ENCODE results near the gene ACYP2.
"Not testable (repeated sequence)": the region's sequence is repeated elsewhere in the genome, so short reads cannot be mapped to it uniquely, and the experiment has no call there.

The ACYP2 gene

GRCh38 chr2:54260241-54260595, 144.8 kb downstream of the ACYP2 start:
- in situ Hi-C loops (cut with MboI; ENCODE audit: low sequenced_read_pairs), result no loop called here

- in situ Hi-C loops (cut with MboI; ENCODE audit: low sequenced_read_pairs), result no loop called here
Measured at GRCh38 chr2:54261537-54261936, 146.1 kb downstream of the ACYP2 start.

- in situ Hi-C loops (cut with MboI; ENCODE audit: low sequenced_read_pairs), result no loop called here
Measured at GRCh38 chr2:54262015-54262765, 146.8 kb downstream of the ACYP2 start.

GRCh38 chr2:54265081-54265480, 149.7 kb downstream of the ACYP2 start:
- in situ Hi-C loops (cut with MboI; ENCODE audit: low sequenced_read_pairs), result not testable (repeated sequence)

DNA sequence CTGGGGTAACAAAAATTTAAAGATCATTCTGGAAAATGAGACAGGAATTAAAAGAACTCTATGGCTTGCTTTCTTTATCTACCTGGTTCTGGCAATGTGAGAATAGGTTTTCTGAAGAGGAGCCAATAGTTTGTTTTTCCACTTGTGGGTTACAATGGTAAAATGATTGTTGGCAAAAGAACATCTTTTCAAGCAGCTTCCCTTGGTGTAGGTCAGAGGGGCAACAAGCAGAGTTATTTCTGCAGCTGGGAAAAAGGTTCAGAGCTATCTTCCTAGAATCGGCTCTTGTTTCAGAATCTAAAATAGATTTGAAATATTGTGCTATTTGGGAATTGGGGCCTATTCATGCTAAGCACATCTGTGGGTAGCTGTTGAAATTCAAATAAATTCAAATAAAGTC, 152.2 kb downstream of the ACYP2 start:
- in situ Hi-C loops (cut with MboI; ENCODE audit: low sequenced_read_pairs), result no loop called here

- in situ Hi-C loops (cut with MboI; ENCODE audit: low sequenced_read_pairs), result no loop called here
Measured at GRCh38 chr2:54271189-54271588, 155.8 kb downstream of the ACYP2 start.

- in situ Hi-C loops (cut with MboI; ENCODE audit: low sequenced_read_pairs), result no loop called here
Measured at GRCh38 chr2:54271843-54272627, 156.6 kb downstream of the ACYP2 start.

- in situ Hi-C loops (cut with MboI; ENCODE audit: low sequenced_read_pairs), result no loop called here
Measured at GRCh38 chr2:54274781-54275242, 159.4 kb downstream of the ACYP2 start.

DNA sequence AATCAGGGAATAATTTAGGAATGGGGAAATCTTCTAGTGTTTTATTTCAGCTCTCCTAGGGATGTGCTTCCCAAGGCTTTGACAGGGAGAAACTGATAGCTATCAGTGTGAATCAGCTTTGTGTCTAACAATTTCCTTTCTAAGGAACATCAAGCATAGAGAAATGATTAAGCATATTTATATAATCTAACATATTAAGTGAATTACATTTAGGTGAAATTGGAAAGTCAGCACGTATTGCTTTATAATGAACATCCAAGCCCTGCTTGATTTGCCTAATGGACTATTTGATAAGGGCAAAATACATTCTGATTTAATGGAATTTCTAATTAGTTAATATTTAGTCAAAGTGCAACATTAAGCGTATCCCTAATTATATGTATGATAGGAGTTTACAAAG, 160.1 kb downstream of the ACYP2 start:
- in situ Hi-C loops (cut with MboI; ENCODE audit: low sequenced_read_pairs), result no loop called here

DNA sequence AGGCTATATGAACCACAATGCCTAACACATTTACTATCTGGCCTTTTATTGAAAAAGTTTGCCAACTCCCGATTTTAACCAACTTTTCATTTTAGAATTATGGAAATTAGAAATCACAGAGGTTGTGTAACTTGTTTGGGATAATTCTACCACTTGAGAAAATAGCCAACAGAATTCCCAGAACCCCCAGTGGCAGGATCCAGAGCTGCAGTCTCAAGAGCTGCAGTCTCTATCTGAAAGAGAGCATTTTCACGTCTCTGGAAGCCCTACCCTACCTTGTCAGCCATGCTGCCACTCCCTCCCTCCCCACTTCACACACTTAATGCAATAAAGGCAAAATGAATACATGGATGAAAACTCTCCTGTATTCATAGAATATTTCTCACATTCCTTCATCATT, 164.0 kb downstream of the ACYP2 start:
- in situ Hi-C loops (cut with MboI; ENCODE audit: low sequenced_read_pairs), result no loop called here

- in situ Hi-C loops (cut with MboI; ENCODE audit: low sequenced_read_pairs), result no loop called here
Measured at GRCh38 chr2:54284826-54285225, 169.4 kb downstream of the ACYP2 start.

DNA sequence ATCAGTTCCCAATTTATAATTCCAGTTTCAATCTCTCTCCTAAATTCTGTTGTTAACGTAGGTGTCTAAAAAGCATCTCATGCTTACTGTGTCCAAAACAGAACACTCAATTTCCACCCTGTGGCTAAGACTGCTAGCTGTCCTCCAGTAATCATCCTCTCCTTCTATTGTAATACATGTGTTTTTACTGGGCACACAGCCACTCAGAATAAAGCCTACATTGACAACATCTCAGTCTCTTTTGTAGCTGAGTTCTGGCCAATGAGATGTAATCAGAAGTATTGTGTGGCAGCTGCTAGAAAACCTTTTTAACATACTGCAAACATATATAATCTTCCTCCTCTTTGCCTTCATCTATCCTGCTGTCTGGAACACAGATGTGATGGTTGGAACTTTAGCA, 170.0 kb downstream of the ACYP2 start:
- in situ Hi-C loops (cut with MboI; ENCODE audit: low sequenced_read_pairs), result no loop called here

GRCh38 chr2:54287532-54287931, 172.1 kb downstream of the ACYP2 start:
- in situ Hi-C loops (cut with MboI; ENCODE audit: low sequenced_read_pairs), result no loop called here

DNA sequence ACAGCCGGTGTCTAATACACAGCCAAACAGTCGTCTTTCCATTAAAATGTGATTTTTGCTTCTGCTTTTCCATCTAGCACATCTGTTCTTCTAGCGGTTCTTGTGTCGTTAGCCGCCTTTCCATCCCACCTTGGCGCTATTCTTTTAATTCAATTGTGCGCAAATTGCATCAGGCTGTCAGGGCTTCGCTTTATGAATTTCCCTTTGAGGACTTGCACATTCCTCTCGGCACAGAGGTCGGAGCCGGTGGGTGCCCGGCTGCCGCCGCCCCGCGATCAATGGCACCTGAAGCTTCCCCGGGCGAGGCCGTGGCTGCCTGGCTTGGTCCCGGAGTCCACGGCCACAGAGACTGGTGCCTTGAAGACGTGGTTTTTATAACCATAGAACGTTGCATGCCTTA, 174.5 kb downstream of the ACYP2 start:
- in situ Hi-C loops (cut with MboI; ENCODE audit: low sequenced_read_pairs), result no loop called here

- in situ Hi-C loops (cut with MboI; ENCODE audit: low sequenced_read_pairs), result no loop called here
Measured at GRCh38 chr2:54290356-54291025, 175.1 kb downstream of the ACYP2 start.

- in situ Hi-C loops (cut with MboI; ENCODE audit: low sequenced_read_pairs), result not testable (repeated sequence)
Measured at GRCh38 chr2:54294665-54295064, 179.2 kb downstream of the ACYP2 start.

GRCh38 chr2:54295911-54296310, 180.5 kb downstream of the ACYP2 start:
- in situ Hi-C loops (cut with MboI; ENCODE audit: low sequenced_read_pairs), result no loop called here

- in situ Hi-C loops (cut with MboI; ENCODE audit: low sequenced_read_pairs), result no loop called here
Measured at GRCh38 chr2:54298514-54298913, 183.1 kb downstream of the ACYP2 start.

DNA sequence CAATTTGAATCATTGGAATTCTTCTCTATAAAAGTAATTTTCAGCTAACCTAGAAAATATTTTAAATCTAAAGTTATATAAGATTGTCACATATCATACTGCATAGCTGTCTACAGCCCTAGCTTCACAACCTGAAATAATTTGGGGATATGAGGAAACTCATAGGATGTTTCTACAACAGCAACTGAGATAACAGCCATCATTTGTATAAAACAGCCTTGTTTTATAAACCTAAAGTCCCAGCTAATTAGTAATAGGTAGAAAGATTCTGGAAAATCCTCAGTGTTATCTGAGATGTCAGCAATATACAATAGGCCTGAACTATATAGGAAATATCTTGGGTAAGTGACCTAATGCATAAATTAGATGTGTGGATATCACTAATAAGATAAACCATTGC, 188.2 kb downstream of the ACYP2 start:
- in situ Hi-C loops (cut with MboI; ENCODE audit: low sequenced_read_pairs), result no loop called here

- in situ Hi-C loops (cut with MboI; ENCODE audit: low sequenced_read_pairs), result no loop called here
Measured at GRCh38 chr2:54306556-54306955, 191.1 kb downstream of the ACYP2 start.

- in situ Hi-C loops (cut with MboI; ENCODE audit: low sequenced_read_pairs), result no loop called here
Measured at GRCh38 chr2:54308186-54308585, 192.8 kb downstream of the ACYP2 start.

GRCh38 chr2:54308782-54309181, 193.4 kb downstream of the ACYP2 start:
- in situ Hi-C loops (cut with MboI; ENCODE audit: low sequenced_read_pairs), result no loop called here

All from HL-60/S4 treated with phorbol 12-myristate 13-acetate at 8.2 ng/mL for 4 days and 3 days (cell line).